GM18873 (cell line): ENCODE results near the gene ZC3H7A.
A peak's percentile ranks its signal among the peaks of the same experiment; 100 is the strongest.
"Not testable (repeated sequence)": the region's sequence is repeated elsewhere in the genome, so short reads cannot be mapped to it uniquely, and the experiment has no call there.

Experiments used
- ATAC-seq: cut with Tn5 transposase; IDR thresholded peaks from one replicate; pipeline ENCODE4 v1.9.1; 2021; ENCODE audit warnings: mild to moderate bottlenecking, moderate library complexity, moderate number of reproducible peaks; ENCODE audit not compliant: unreplicated experiment, low FRiP score

The ZC3H7A gene

GRCh38 chr16:11797166-11797956 is at the start of gene ZC3H7A:
Gene ZC3H7A, minus strand, starts transcription at chr16:11797258. Its CDS starts 14,904 bp downstream, at chr16:11782354.
- peak; percentile 89 for ATAC-seq

GRCh38 chr16:11844499-11844898 is 47.4 kb upstream of the ZC3H7A start:
- ATAC-seq = no peak

- no peak for ATAC-seq
These were observed 46.8 kb upstream of the ZC3H7A start for GRCh38 chr16:11843861-11844260.

GRCh38 chr16:11843206-11843605 is 46.1 kb upstream of the ZC3H7A start:
- ATAC-seq = no peak

- no peak for ATAC-seq
These were observed 44.0 kb upstream of the ZC3H7A start for GRCh38 chr16:11841026-11841425.

GRCh38 chr16:11836650-11837244 is 39.7 kb upstream of the ZC3H7A start:
- ATAC-seq = no peak

GRCh38 chr16:11835891-11836649 is 39.0 kb upstream of the ZC3H7A start:
- ATAC-seq = no peak

- no peak for ATAC-seq
These were observed 38.3 kb upstream of the ZC3H7A start for GRCh38 chr16:11835309-11835708.

GRCh38 chr16:11833951-11834695 is 37.1 kb upstream of the ZC3H7A start:
- no peak for ATAC-seq

GRCh38 chr16:11828696-11829095 is 31.6 kb upstream of the ZC3H7A start:
- ATAC-seq = no peak

- not testable (repeated sequence) for ATAC-seq
These were observed 28.6 kb upstream of the ZC3H7A start for GRCh38 chr16:11825520-11826165.

GRCh38 chr16:11824362-11824761 is 27.3 kb upstream of the ZC3H7A start:
- no peak for ATAC-seq

GRCh38 chr16:11823645-11824044 is 26.6 kb upstream of the ZC3H7A start:
- not testable (repeated sequence) for ATAC-seq

- ATAC-seq = no peak
These were observed 22.7 kb upstream of the ZC3H7A start for GRCh38 chr16:11819798-11820197.

- not testable (repeated sequence) for ATAC-seq
These were observed 21.9 kb upstream of the ZC3H7A start for GRCh38 chr16:11818970-11819369.

- ATAC-seq = no peak
These were observed 19.1 kb upstream of the ZC3H7A start for GRCh38 chr16:11816123-11816522.

GRCh38 chr16:11814800-11815199 is 17.7 kb upstream of the ZC3H7A start:
- not testable (repeated sequence) for ATAC-seq

GRCh38 chr16:11806721-11807120 is 9.7 kb upstream of the ZC3H7A start:
- no peak for ATAC-seq

- ATAC-seq = no peak
These were observed 8.5 kb upstream of the ZC3H7A start for GRCh38 chr16:11805556-11805955.

- no peak for ATAC-seq
These were observed 4.5 kb upstream of the ZC3H7A start for GRCh38 chr16:11801481-11802021.
